ENCODE results near the gene MIPOL1. TPM values are rescaled to one million over a fixed set of nuclear protein-coding genes. Genes with fewer than 3 reads are reported as not detected.

The MIPOL1 gene
- total and polyA plus RNA-seq, 2 of the 4 experiments (the other 2 are of a cell fraction): 2.7 to 5.9 TPM

DNA sequence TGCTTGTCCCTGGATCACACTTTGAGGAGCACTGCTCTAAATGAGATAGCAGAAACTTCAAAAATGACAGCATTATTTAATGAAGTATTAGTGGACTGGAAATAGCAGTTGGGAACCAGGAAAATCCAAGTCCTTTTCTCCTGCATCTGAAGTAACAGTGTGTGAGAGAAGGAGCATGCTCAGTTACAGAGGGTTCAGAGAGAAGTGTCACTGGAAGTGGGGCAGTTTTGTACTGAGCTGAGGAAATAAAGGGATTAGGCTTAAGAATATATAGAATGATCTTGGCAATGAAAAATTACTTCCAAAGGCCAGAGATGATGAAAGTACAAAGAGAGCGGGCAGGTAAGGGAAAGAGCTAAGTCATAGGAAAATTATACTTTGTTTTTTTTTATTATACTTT lies 130.9 kb downstream of the MIPOL1 start:
- H3K23ac ChIP-seq (ENCODE audit: low read depth, low read length): no peak overlapping the region
- H4K91ac ChIP-seq (ENCODE audit: insufficient read depth, low read depth, low read length): no peak overlapping the region
- in situ Hi-C loops (cut with MboI; ENCODE audit: low sequenced_read_pairs) (no loop called here), dilution Hi-C loops (cut with HindIII; ENCODE audit: low sequenced_read_pairs, unreplicated experiment) (no loop called here), intact Hi-C loops (cut with micrococcal nuclease) (no loop called here)
- H4K5ac ChIP-seq (ENCODE audit: low read depth, low read length): no peak overlapping the region
- H2AFZ ChIP-seq (replicated peaks; ENCODE audit: low read length, poor library complexity): no peak overlapping the region
- H3K27ac ChIP-seq (ENCODE audit: insufficient read depth, low read length): no peak overlapping the region
- CTCF ChIA-PET: no interaction called here
- no peak overlapping the region for H2AK5ac ChIP-seq (ENCODE audit: low read depth, low read length)
- ATAC-seq (ENCODE audit: low read depth): no peak
- H3K14ac ChIP-seq (replicated peaks; ENCODE audit: low read depth, low read length): no peak overlapping the region
- no peak overlapping the region for H3K56ac ChIP-seq (ENCODE audit: extremely low read depth, insufficient read depth, low read length)
- H4K20me1 ChIP-seq (ENCODE audit: insufficient read depth, low read length): no peaks in the 10 kb centered on the region
- BruUV-seq (replicated peaks): no TSS peak
- no peak overlapping the region for H2AK9ac ChIP-seq (replicated peaks; ENCODE audit: low read depth, low read length, poor library complexity)
- H2BK15ac ChIP-seq (ENCODE audit: low read depth, low read length): no peak overlapping the region
- H3K9ac ChIP-seq (ENCODE audit: low read depth, low read length): no peak overlapping the region
- no peak for TF ChIP-seq FOS (IDR thresholded peaks at IDR 0.05; ENCODE audit: low read depth, low read length)
- TF ChIP-seq MXI1 (IDR thresholded peaks at IDR 0.05; ENCODE audit: borderline replicate concordance, low read depth, low read length): no peak
- no peak for TF ChIP-seq RCOR1 (IDR thresholded peaks at IDR 0.05; ENCODE audit: insufficient replicate concordance, low read length)
- TF ChIP-seq RFX5 (IDR thresholded peaks at IDR 0.05; ENCODE audit: low read depth, low read length): no peak
- TF ChIP-seq MAFK (IDR thresholded peaks at IDR 0.05; ENCODE audit: low read depth, low read length): no peak
- TF ChIP-seq SMC3 (IDR thresholded peaks at IDR 0.05; ENCODE audit: low read depth, low read length): no peak
- TF ChIP-seq, protein P1, sequence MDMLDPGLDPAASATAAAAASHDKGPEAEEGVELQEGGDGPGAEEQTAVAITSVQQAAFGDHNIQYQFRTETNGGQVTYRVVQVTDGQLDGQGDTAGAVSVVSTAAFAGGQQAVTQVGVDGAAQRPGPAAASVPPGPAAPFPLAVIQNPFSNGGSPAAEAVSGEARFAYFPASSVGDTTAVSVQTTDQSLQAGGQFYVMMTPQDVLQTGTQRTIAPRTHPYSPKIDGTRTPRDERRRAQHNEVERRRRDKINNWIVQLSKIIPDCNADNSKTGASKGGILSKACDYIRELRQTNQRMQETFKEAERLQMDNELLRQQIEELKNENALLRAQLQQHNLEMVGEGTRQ (IDR thresholded peaks at IDR 0.05; ENCODE audit: low read depth, low read length): no peak
- TF ChIP-seq ELK1 (IDR thresholded peaks at IDR 0.05; ENCODE audit: borderline replicate concordance, low read depth, low read length): no peak
- no peak for TF ChIP-seq BHLHE40 (IDR thresholded peaks at IDR 0.05; ENCODE audit: low read depth, low read length)
- no peak for TF ChIP-seq CEBPB (IDR thresholded peaks at IDR 0.05; ENCODE audit: low read depth, low read length)
- H3K79me1 ChIP-seq (ENCODE audit: low read depth in 1 of 2, low read length in 2 of 2): no peaks in the 10 kb centered on the region
- no peak for DNase-seq
- no peaks in the 10 kb centered on the region for H3K4me1 ChIP-seq (ENCODE audit: control insufficient read depth, insufficient read depth, low read length)
- no peak overlapping the region for H2BK20ac ChIP-seq (ENCODE audit: low read depth, low read length)
- POLR2A ChIA-PET (ENCODE audit: unreplicated experiment): no interaction called here
- H3K9me1 ChIP-seq (ENCODE audit: insufficient read depth, low read length): no peaks in the 10 kb centered on the region
- WGBS, 2 experiments (ENCODE audit: extremely low coverage in 2 of 2, insufficient read length in 1 of 2): no CpG with 5 or more reads among the region's 1 CpG
- H2BK120ac ChIP-seq (ENCODE audit: low read depth, low read length): no peak overlapping the region
- no peak overlapping the region for H4K8ac ChIP-seq (ENCODE audit: low read depth in 2 of 2, low read length in 2 of 2)
- no peak overlapping the region for H3K18ac ChIP-seq (ENCODE audit: low read depth, low read length)
- no peaks in the 10 kb centered on the region for H3K27me3 ChIP-seq (ENCODE audit: control insufficient read depth, insufficient read depth, low read length)
- no peaks in the 10 kb centered on the region; the same call in 1 of the 2 replicates for H3K9me3 ChIP-seq (ENCODE audit: control insufficient read depth, insufficient read depth, low read length)
- no peak overlapping the region for H3K4me2 ChIP-seq (ENCODE audit: low read depth, low read length)
- H3K4me3 ChIP-seq (ENCODE audit: insufficient read depth, low read depth, low read length): no peak overlapping the region
- H3K36me3 ChIP-seq (ENCODE audit: control insufficient read depth, insufficient read depth, low read length): no peaks in the 10 kb centered on the region
- H3K4ac ChIP-seq (ENCODE audit: low read depth, low read length): no peak overlapping the region
- no peak overlapping the region for H2BK5ac ChIP-seq (ENCODE audit: low read depth, low read length, poor library complexity, severe bottlenecking)
